Measurements from ENCODE around the gene AK9.

Gene AK9

DNA sequence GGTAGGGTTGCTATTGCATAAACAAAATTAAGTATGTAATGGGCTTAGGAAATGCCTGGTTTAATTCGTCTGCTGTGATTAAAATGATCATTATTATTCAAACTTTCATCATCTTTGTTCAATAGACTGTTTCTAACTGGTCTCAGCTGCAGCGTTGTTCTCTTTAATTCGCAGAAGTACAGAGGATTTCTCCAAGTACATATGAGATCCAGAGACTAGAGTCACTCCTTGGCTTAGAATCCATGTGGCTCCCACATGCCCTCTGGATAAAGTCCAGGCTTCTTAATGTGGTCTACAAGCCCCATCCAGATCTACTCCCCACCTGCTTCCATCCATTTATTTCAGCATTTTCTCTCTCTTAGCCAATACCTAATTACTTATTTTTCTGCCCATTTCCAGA, 206.9 kb downstream of the AK9 start:
- Histone ChIP-seq H3K4me1 (ENCODE audit: control insufficient read depth in 1 of 2, insufficient read depth in 2 of 2, low read length in 2 of 2) (peaks cover 0 to 3% of the 10 kb centered on the region in 2 experiments), H3K9ac (ENCODE audit: low read length) (no peak overlapping the region), H2BK5ac (ENCODE audit: low read depth, low read length, poor library complexity) (no peak overlapping the region), H3K79me1 (ENCODE audit: low read length) (peaks cover 5% of the 10 kb centered on the region), H4K8ac (ENCODE audit: low read depth, low read length) (no peak overlapping the region), H2BK12ac (ENCODE audit: low read length) (no peak overlapping the region), H2AFZ (ENCODE audit: insufficient read depth, low read length, poor library complexity) (no peak overlapping the region), H3K4me3 (ENCODE audit: low read depth, low read length) (no peak overlapping the region), H4K91ac (ENCODE audit: low read depth, low read length) (no peak overlapping the region), H3K4ac (ENCODE audit: low read depth, low read length) (no peak overlapping the region), H3K27ac (ENCODE audit: low read depth, low read length) (no peak overlapping the region), H3K18ac (ENCODE audit: low read length) (no peak overlapping the region), H3K23ac (ENCODE audit: low read length) (no peak overlapping the region), H3K79me2 (ENCODE audit: control insufficient read depth, insufficient read depth, low read length, poor library complexity) (peaks cover 3% of the 10 kb centered on the region), H2AK5ac (ENCODE audit: low read length) (no peak overlapping the region), H2BK120ac (ENCODE audit: insufficient read depth, low read length, poor library complexity) (no peak overlapping the region), H3K4me2 (ENCODE audit: low read length) (no peak overlapping the region), H4K12ac (ENCODE audit: low read depth, low read length) (no peak overlapping the region), H3K27me3 (ENCODE audit: insufficient read depth, low read length) (no peaks in the 10 kb centered on the region), H3K14ac (ENCODE audit: low read length) (no peak overlapping the region), H3K9me3 (ENCODE audit: insufficient read depth, low read depth, low read length) (no peaks in the 10 kb centered on the region), H3K36me3 (ENCODE audit: control insufficient read depth in 1 of 2, insufficient read depth in 2 of 2, low read length in 2 of 2) (peaks cover 0 to 6% of the 10 kb centered on the region in 2 experiments)
- no peak for DNase-seq
- no CpG with 5 or more reads among the region's 3 CpGs for WGBS (ENCODE audit: extremely low coverage, insufficient coverage, insufficient read length)

DNA sequence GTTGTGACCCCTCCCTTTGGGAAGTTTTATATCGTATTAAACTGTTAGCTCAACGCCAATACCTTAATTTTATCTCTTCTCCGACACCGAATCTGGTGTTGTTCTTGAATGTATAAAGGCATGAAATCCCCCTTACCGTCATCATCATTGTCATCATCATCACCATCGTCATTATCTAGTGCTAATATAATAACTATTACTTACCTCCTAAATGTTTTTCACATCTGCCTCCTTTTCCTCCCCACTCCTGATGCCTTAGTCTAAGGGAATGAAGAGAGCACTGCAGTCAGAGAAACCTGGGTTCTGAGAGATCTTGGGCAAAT, 207.3 kb downstream of the AK9 start:
- Histone ChIP-seq H3K23ac (ENCODE audit: low read length) (no peak overlapping the region), H4K8ac (ENCODE audit: low read depth, low read length) (no peak overlapping the region), H3K14ac (ENCODE audit: low read length) (no peak overlapping the region), H4K12ac (ENCODE audit: low read depth, low read length) (no peak overlapping the region), H3K27ac (ENCODE audit: low read depth, low read length) (no peak overlapping the region), H3K9ac (ENCODE audit: low read length) (no peak overlapping the region), H3K36me3 (ENCODE audit: control insufficient read depth in 1 of 2, insufficient read depth in 2 of 2, low read length in 2 of 2) (peaks cover 0 to 6% of the 10 kb centered on the region in 2 experiments), H2BK120ac (ENCODE audit: insufficient read depth, low read length, poor library complexity) (no peak overlapping the region), H3K27me3 (ENCODE audit: insufficient read depth, low read length) (no peaks in the 10 kb centered on the region), H2BK12ac (ENCODE audit: low read length) (no peak overlapping the region), H3K9me3 (ENCODE audit: insufficient read depth, low read depth, low read length) (no peaks in the 10 kb centered on the region), H3K4me2 (ENCODE audit: low read length) (peak overlapping the region; percentile 85), H3K4me1 (ENCODE audit: control insufficient read depth in 1 of 2, insufficient read depth in 2 of 2, low read length in 2 of 2) (peaks cover 0 to 3% of the 10 kb centered on the region in 2 experiments), H3K18ac (ENCODE audit: low read length) (no peak overlapping the region), H2BK5ac (ENCODE audit: low read depth, low read length, poor library complexity) (no peak overlapping the region), H3K4me3 (ENCODE audit: low read depth, low read length) (peak overlapping the region; percentile 70), H4K91ac (ENCODE audit: low read depth, low read length) (no peak overlapping the region), H3K4ac (ENCODE audit: low read depth, low read length) (no peak overlapping the region), H2AK5ac (ENCODE audit: low read length) (no peak overlapping the region), H3K79me1 (ENCODE audit: low read length) (peaks cover 5% of the 10 kb centered on the region), H2AFZ (ENCODE audit: insufficient read depth, low read length, poor library complexity) (no peak overlapping the region), H3K79me2 (ENCODE audit: control insufficient read depth, insufficient read depth, low read length, poor library complexity) (peaks cover 3% of the 10 kb centered on the region)
- no CpG with 5 or more reads among the region's 6 CpGs for WGBS (ENCODE audit: extremely low coverage, insufficient coverage, insufficient read length)
- no peak for DNase-seq

DNA sequence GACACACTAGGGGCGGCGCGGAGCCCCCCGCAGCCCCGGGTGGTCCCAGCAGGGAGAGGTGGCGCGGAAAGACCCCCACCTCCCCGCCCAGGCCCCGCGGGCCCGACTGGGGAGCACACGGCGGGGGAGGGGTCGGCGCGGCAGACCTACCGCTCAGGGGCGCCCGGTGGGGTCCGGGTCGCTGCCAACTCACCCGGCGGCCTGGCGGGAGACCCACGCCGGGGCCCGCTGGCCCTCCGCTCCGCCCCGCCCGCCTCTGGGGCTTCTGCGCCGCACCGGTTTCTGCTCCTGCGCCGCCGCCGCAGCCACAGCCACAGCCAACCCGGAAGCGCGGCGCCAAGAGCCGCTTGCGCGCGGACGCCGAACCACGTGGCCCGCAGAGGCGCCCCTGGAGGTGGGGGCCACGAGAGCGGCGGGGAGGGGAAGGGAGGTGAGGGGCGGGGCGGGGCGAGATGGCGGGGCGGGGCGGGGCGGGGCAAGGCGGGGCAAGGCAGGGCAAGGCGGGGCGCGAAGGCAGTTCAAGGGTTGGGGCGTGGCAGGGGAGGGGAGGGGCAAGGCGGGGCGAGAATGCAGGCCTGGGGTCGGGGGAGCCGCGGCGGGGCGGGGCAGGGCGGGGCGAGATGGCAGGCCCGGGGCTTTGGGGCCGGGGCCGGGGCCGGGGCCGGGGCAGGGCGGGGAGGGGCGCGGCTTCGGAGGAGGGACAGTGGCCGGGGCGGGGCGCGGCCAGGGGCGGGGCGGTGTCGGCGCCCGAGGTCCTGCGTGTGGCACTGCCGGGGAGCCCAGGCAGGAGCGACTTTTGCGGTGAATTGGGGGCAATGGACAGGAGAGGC, 207.9 kb downstream of the AK9 start, which contains the start of gene ZBTB24:
Gene ZBTB24 (minus strand): TSS at position 315 of the 830 bp plus-strand sequence. CDS start 1,193 bp downstream, outside the sequence.
- Histone ChIP-seq H3K18ac (ENCODE audit: low read length) (peak within 1 kb of the TSS; percentile 74), H2BK5ac (ENCODE audit: low read depth, low read length, poor library complexity) (peak within 1 kb of the TSS; percentile 78), H2AK5ac (ENCODE audit: low read length) (peak within 1 kb of the TSS; percentile 69), H3K4me2 (ENCODE audit: low read length) (peak within 1 kb of the TSS; percentile 85), H4K8ac (ENCODE audit: low read depth, low read length) (peak within 1 kb of the TSS; percentile 80), H2BK120ac (ENCODE audit: insufficient read depth, low read length, poor library complexity) (peak within 1 kb of the TSS; percentile 76), H4K91ac (ENCODE audit: low read depth, low read length) (peak within 1 kb of the TSS; percentile 77), H3K9me3 (ENCODE audit: insufficient read depth, low read depth, low read length) (no peaks in the 10 kb centered on the region), H3K14ac (ENCODE audit: low read length) (peak within 1 kb of the TSS; percentile 84), H3K27me3 (ENCODE audit: insufficient read depth, low read length) (no peaks in the 10 kb centered on the region), H3K27ac (ENCODE audit: low read depth, low read length) (no peak within 1 kb of the TSS), H3K9ac (ENCODE audit: low read length) (peak within 1 kb of the TSS; percentile 93), H3K79me2 (ENCODE audit: control insufficient read depth, insufficient read depth, low read length, poor library complexity) (peaks cover 3% of the 10 kb centered on the region), H3K4me3 (ENCODE audit: low read depth, low read length) (peak within 1 kb of the TSS; percentile 90), H4K12ac (ENCODE audit: low read depth, low read length) (peak within 1 kb of the TSS; percentile 73), H3K4me1 (ENCODE audit: control insufficient read depth in 1 of 2, insufficient read depth in 2 of 2, low read length in 2 of 2) (peaks cover 0 to 3% of the 10 kb centered on the region in 2 experiments), H3K79me1 (ENCODE audit: low read length) (peaks cover 5% of the 10 kb centered on the region), H2AFZ (ENCODE audit: insufficient read depth, low read length, poor library complexity) (peak within 1 kb of the TSS; percentile 89), H3K36me3 (ENCODE audit: control insufficient read depth in 1 of 2, insufficient read depth in 2 of 2, low read length in 2 of 2) (peaks cover 0 to 6% of the 10 kb centered on the region in 2 experiments), H3K23ac (ENCODE audit: low read length) (no peak within 1 kb of the TSS), H3K4ac (ENCODE audit: low read depth, low read length) (peak within 1 kb of the TSS; percentile 82), H2BK12ac (ENCODE audit: low read length) (no peak within 1 kb of the TSS)
- peak; percentile 89 to 93 for DNase-seq
- WGBS (ENCODE audit: extremely low coverage, insufficient coverage, insufficient read length) = no CpG with 5 or more reads among the region's 97 CpGs

DNA sequence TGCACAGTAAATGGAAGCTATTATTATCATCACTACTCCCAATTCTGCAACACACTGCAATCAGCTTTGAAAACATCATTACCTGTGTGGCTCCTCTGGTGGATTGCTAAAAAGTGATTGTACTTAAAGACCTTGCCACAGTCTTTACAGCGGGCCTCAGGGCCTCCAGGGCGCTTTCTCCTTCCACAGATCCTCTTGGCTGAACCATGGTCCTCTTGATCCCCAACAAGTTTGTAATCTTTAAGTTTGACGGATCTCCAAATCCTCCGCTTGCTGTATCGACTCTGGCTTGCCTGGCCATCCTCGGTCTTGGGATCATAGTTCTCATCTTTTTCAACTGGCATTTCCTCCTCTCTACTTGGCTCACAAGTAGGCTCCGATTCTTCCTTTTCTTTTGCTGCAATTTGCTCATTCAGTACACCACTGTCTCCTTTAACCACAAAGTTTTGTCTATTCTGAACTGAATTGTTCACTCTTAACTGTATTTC, 210.0 kb downstream of the AK9 start:
- Histone ChIP-seq H3K27me3 (ENCODE audit: insufficient read depth, low read length) (no peaks in the 10 kb centered on the region), H3K4me3 (ENCODE audit: low read depth, low read length) (no peak overlapping the region), H3K79me2 (ENCODE audit: control insufficient read depth, insufficient read depth, low read length, poor library complexity) (peaks cover 3% of the 10 kb centered on the region), H3K4me2 (ENCODE audit: low read length) (no peak overlapping the region), H4K91ac (ENCODE audit: low read depth, low read length) (no peak overlapping the region), H3K79me1 (ENCODE audit: low read length) (peaks cover 5% of the 10 kb centered on the region), H3K9ac (ENCODE audit: low read length) (no peak overlapping the region), H3K23ac (ENCODE audit: low read length) (no peak overlapping the region), H3K9me3 (ENCODE audit: insufficient read depth, low read depth, low read length) (peaks cover 1% of the 10 kb centered on the region), H4K8ac (ENCODE audit: low read depth, low read length) (no peak overlapping the region), H2BK12ac (ENCODE audit: low read length) (no peak overlapping the region), H3K4ac (ENCODE audit: low read depth, low read length) (no peak overlapping the region), H2AFZ (ENCODE audit: insufficient read depth, low read length, poor library complexity) (no peak overlapping the region), H4K12ac (ENCODE audit: low read depth, low read length) (no peak overlapping the region), H2BK120ac (ENCODE audit: insufficient read depth, low read length, poor library complexity) (no peak overlapping the region), H3K4me1 (ENCODE audit: control insufficient read depth in 1 of 2, insufficient read depth in 2 of 2, low read length in 2 of 2) (peaks cover 0 to 5% of the 10 kb centered on the region in 2 experiments), H2AK5ac (ENCODE audit: low read length) (no peak overlapping the region), H3K18ac (ENCODE audit: low read length) (no peak overlapping the region), H3K14ac (ENCODE audit: low read length) (no peak overlapping the region), H3K27ac (ENCODE audit: low read depth, low read length) (no peak overlapping the region), H3K36me3 (ENCODE audit: control insufficient read depth in 1 of 2, insufficient read depth in 2 of 2, low read length in 2 of 2) (peaks cover 3 to 12% of the 10 kb centered on the region in 2 experiments), H2BK5ac (ENCODE audit: low read depth, low read length, poor library complexity) (no peak overlapping the region)
- no CpG with 5 or more reads among the region's 7 CpGs for WGBS (ENCODE audit: extremely low coverage, insufficient coverage, insufficient read length)
- no peak for DNase-seq

All from trophoblast cell (in vitro differentiated cells and primary cell).